Anterior cingulate cortex (tissue), 58 donors: ENCODE data around the gene NCAPG2.

Experiments
- DNase-seq, 58 donors: peaks; one replicate each; lab custom pipeline; 2025; lab: John Stamatoyannopoulos, UW

Gene NCAPG2

DNA sequence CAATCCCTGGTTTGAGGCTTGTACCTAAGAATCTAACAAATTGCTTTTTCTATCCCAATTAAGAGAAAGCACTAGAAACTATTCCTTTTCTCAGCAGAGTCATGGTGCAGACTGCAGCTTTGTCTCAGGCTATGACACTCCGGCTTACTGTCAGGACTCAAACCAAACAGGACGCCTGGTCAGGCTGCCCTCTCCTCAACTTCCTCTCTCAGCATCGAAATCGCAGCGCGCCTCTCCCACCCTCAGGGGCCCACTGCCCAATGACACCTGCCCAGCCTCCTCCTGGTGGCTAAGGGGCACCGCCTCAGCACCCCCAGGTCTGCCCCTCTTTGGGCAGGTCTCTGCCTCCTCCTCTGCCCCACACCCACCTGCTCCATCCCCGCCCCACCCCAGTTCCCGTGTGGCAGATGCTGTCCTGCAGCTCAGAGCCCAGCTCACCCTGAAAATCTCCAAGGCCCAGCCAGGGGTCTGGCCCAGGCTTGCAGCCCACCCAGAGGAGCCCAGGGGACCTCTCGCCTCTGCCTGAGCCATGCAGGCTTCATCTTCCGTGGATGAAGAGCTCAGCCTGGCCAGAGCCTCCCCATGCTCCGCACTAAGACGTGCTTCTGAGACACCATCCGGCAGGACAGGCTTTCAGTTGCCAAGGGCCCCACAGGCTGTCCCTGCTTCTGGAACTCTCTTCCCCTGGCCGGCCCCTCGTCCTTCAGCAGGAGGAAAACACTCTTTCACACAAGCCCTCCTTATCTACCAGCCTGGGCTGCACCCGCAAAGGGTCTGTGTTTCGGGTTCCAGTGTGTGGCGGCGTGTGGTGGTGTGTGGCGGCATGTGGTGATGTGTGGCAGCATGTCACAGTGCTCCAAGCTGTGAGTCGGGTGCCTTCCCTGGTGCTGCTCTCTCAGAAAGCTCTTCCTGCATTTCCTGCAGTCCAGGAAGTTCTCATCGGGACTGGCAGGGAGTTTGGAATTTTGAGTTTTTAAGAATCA lies 100.5 kb downstream of the NCAPG2 start:
- no peak for DNase-seq

DNA sequence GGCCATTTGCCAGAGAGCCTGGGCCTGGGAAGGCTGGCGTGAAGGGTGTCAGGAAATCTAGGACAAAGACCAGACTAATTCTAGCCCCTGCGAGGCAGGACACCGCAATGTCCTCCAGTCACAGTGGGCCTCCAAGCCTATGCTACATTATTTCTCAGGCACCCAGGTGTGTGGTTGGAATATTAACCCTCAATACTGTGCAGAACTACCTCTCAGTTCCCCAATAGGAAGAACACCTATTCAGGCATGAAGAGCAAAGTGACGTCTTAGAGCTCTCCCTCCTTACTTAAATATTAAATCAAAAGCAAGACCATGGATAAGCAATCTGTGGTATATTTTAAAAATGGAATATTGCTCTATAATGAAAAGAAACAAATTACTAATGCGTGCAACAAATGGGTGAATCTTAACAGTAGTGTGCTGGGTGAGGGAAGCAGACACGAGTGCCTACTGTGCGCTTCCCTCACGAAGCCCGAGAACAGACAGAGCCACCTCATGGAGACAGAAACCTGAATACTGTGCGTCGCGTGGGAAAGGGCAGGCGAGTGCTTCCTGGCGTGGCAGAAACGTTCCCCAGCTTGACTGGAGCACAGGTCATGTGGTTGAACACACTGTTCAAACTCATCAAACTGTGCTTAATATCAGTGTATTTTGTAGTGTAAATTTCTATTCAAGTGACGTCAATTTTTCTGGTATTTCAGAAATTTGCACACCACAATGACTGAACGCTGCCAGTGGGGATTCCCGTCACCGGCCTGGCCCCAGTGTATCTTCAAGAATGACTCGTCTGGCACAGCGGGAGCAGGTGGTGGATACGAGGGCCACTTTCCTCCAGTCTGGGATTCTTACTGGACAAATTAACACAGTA lies 101.5 kb downstream of the NCAPG2 start:
- DNase-seq: no peak

DNA sequence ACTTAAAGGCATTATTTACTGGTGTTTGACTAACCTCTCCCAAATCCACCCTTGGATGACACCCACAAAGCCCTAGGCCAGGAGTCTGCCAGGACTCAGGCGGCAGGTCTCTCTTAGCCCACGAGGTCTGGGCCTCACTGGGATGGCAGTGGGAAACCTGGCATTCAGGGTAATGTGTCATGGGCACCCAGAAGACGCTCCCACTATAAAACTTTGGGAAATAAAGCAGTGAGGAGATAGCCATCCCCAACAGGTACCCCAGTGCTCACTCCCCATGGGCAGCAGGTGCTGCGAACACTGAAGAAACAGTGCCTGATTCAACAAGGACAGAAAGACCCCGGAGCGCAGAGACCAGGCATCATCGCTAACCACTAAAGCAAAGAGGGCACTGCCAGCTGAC lies 102.6 kb downstream of the NCAPG2 start:
- DNase-seq: no peak

DNA sequence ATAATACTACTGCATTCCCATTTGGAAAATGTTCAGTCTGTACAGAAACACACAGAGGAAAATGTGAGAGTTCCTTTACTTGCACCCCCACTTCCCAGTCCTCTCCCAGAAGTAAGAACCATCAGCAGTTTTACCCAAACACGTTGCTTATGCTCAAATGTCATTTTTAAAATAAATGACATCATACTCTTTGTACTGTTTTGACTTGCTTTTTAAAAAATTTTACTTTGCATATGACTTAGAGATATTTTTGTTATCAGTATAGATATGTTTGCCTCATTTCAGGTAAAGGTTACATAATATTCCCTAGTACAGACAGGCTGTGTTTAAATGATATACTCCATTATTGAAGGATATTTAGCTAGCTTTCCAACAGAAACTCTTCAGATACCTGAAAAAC lies 103.5 kb downstream of the NCAPG2 start:
- DNase-seq: no peak

DNA sequence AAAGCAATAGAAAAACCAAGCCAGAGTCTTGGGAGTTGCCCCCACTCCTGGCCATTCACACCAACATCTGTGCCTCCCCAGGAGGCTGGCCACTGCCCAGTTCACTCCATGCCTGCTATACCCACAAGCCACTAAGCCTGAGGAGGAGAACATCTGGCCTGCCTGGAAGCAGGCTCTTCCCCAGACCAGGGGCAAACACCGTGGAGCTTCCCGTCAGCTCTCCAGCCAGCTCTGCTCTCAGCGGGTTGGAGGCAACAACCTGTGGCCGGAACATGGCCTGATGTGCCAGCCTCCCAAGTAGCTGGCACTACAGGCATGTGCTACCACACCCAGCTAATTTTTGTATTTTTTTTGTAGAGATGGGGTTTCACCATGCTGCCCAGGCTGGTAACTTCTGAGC lies 107.9 kb downstream of the NCAPG2 start:
- DNase-seq: no peak

DNA sequence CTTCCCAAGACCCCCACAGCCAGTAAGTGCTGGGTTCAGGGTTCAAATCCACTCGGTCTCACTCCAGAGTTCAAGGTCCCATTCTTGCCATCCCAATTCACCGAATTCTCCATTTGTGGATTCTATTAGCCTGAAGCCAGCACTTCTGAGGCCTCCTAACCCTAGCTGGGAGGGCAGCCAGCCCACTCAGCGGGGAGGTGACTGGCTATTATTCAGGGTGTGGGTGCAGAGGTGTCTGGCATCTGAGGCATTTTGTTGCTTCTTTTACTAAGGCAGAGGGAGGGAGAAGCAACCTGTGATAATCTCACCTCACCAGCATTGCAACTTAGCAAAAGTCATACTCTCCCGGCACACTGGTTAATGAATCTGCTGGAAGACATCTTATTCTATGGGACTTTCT lies 108.3 kb downstream of the NCAPG2 start:
- no peak for DNase-seq

DNA sequence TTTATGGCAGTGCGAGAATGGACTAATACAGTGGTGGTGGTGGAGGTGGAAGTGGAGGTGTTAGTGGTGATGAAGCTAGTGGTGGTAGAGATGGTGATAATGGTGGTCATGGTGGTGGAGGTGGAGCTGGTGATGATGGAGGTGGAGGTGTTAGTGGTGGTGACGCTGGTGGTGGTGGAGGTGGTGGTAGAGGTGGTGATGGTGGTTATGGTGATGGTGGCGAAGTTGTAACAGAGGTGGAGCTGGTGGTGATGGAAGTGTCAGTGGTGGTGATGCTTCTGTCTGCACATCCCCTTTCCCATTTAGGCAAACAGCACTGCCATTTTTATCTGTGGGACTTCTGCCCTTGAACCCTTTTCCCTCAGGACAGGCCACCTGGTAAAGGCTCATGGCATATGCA lies 109.5 kb downstream of the NCAPG2 start:
- no peak for DNase-seq

DNA sequence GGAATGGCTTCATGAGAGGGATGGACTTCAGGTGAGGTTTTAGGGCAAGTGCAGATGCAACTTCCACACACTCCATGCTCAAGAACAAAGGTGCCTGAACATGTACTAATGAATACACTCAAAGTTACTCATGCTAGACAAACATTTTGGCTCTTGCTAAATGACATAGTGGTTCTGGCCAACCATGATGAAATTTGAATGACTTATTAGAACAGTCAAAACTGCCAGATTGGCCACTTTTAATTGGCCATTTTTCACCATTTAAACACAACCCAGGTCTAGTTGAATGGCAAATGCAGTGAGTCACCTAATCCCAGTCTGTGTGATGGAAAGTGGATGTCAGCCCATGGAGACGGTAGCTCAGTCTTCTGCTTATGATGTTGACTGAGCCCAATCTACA lies 112.1 kb downstream of the NCAPG2 start:
- DNase-seq: no peak

DNA sequence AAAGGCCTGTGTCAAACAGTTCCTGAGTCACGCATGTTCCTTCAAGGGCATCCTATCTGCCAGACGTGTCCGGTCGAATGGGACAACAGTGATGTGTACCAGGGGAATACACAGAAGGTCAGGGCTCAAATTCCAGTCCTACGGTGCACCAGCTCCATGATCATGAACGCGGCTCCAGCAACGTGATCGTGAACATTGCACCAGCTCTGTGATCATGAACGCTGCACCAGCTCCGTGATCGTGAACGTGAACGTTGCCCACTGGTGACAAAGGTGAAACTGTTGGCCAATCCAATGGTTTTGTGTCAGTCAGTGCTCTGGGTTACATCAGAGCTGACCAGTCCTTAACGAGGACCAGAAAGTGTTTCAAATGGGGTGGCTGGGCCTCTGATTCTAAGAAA lies 112.7 kb downstream of the NCAPG2 start:
- no peak for DNase-seq

DNA sequence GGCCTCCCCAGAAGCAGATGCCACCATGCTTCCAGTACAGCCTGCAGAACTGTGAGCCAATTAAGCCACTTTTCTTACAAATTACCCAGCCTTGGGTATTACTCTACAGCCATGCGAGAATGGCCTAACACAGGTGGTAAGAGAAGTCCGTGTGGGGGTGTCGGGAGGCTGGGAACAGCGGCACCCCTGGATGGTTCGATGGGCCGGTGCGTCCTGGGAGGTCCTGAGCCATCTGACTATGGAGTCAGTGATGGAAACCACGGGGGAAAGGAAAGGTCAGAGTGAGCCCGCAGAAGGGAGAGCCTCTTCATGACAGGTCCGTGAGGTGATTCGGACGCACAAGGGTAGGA lies 114.4 kb downstream of the NCAPG2 start:
- DNase-seq: no peak

DNA sequence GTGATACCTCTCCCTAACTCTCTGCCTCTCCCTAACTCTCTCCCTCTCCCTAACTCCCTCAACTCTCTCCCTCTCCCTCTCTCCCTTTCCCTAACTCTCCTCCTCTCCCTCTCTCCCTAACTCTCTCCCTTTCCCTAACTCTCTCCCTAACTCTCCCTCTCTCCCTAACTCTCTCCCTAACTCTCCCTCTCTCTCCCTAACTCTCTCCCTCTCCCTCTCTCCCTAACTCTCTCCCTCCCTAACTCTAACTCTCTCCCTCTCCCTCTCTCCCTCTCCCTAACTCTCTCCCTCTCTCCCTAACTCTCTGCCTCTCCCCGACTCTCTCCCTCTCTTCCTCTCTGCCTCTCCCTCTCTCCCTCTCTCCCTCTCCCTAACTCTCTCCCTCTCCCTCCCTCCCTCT lies 115.0 kb downstream of the NCAPG2 start:
- no peak for DNase-seq

DNA sequence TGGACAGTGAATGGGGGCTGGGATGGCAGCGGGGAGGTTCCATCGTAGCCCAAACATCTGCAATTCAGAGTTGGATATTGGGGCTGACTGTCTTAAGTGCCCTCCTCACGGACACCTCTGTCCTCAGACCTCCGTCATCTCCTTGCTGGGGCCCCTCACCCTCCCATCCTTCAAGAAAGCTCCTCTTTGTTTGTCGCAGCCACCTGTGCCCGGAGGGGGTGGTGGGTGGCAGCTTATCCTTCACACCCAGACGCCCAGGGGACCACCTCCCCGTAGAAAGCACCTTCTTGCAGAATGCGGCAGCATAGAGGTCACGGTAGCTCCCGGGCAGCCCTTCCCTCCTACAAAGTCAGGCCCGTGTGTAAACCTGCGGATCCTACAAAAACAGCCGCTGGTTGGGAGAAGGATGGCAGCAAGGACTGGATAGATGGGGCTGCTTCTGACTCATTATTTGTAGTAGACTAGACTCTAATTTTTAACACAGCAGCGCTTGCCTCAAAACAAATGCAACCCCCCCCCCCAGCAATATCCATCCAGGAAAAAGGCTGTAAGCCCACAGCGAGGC lies 115.6 kb downstream of the NCAPG2 start:
- no peak for DNase-seq

DNA sequence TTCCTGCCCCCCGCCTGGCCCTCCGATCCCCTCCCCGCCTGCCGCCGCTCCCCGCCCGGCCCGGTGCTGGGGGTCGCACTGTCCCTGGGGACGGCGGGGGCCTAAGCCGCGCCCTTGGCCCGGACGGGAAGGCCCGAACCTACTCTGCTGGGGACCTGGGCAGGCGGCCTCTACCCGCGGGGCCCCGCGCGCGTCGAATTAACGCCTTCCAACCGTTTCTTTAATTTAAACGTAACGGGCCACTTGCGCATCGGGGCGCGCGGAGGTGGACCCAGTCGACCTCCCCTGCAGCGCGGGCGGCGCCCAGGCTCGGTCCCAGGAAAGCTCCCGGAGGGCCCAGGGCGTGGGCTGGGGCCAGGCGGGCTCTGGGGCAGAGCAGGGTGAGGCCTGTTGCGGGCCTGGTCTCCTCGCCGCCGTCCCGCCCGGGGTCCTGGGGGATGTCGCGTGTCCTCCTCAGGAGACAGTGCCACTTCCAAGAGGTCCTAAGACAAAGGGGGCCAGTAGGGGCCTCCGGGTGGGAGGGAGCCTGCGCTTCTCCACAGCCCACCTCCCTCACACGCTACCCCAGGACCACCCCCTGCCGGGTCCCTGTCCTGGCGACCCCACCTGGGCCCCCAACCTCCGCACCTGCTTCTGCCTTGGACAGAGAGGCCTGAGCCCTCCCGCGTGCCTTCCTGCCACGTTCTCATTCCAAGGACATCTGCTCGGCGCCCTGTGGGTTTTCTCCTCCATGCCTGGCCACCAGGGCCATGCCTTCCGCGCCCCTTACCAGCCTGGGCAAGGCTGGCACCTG lies 116.3 kb downstream of the NCAPG2 start:
- peak in 1 of 58 donors; percentile 79 for DNase-seq

DNA sequence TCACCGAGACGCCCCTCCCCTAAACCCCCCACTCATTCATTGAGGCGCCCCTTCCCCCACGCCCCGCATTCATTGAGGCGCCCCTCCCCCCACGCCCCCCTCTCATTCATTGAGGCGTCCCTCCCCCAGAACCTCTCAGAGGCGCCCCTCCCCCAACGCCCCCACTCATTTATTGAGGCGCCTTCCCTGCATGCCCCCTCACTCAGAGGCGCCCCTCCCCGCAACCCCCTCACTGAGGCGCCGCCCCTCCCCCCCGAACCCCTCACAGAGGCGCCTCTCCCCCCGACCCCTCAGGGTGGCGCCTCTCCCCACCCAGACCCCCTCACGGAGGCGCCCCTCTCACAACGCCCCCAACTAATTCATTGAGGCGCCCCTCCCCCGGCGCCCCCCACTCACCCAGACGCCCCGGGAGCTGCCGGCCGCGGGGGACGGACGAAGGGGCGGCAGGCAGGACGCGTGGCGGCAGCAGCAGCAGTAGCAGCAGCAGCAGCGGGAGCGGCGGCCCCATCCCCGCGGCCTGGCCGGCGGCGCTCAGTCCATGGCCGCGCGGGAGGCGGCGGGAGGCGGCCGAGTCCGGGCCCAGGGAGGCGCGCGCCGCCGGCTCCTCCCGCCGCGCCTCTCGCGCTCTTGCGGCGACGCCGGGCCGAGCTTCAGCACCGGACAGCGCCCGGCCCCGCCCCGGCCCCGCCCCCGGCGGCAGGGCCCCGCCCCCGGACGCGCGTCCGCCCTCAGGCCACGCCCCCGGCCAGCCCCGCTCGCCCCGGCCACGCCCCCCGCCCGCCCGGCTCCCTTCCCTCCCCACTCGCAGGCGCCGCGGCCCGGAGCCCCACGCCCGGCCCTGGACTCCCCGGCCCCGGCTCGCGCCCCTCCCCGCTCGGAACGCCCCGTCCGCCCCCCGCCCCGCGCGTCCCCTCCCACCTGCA lies 117.2 kb downstream of the NCAPG2 start, which contains the start of gene PTPRN2:
Gene PTPRN2, minus strand, starts transcription at position 662 of the 923 bp plus-strand sequence.
- DNase-seq: peak in 46 of 58 donors; percentile 18 to 80 (median 49)

DNA sequence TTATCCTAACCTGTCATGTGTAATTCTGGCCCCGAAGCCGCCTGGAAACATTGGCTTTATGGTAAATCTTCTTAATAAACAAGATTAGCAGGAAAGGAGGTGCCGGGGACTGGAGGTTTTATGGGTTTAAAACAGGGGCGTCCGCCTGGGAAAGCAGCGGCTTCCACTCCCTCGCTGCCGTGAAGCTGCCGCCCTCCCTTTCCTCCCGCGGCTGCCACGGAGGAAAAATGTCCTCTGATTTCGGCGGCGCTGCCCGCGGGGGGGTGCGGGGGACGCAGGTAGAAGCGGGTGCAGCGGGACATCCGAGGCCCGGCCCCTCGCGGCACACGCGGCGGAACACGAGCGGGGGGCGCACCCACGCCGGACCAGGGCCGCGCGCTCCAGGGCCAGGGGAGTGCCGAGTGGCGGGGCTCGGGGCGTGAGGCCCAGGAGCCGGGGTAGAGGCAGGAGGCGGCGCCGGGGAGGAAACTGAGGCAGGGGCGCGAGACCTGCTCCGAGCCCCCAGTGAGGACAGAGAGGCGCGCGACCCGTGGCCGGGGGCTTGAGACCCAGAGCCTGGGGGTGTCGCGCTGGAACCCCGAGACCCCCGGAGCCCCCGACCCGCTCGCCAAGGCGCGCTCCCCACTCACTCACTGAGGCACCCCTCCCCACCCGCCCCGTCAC lies 118.0 kb downstream of the NCAPG2 start:
- peak in 12 of 58 donors; percentile 10 to 52 (median 24) for DNase-seq

DNA sequence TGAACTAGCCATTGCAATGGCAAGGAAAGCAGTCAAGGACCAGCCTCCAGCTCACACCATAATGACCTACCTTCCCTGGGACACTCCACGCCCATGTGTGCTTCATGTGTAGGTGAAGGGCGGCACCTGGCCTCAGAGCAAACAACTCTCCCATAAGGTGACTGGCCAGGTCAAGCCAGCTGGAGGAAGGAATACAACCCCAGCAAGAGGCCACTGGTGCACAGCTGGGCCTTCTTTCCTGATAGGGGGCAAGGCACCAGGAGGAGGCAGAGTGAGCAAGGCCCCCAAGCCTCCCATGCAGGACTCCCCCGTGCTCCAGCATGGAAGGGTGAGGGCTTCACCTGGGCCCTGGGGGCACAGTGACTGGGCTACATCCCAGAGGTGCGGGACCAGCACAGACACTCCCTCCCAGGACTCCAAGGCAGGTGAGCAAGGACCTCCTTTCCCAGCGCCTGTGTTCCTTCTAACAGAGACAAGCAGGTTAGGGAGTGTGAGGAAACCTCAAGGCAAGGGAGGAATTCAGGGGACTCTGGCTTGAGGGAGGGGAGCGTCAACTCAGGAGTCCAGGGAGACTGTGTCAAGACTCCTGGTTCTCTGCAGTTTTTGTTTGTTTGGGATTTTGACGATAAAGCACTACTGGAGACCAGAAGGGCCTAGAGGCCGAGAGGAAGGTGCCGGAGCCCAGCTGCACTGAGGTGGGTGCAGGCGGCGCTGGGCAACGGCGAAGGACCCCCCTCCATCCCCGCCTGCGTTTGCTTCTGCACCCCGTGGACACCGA lies 118.7 kb downstream of the NCAPG2 start:
- no peak for DNase-seq

DNA sequence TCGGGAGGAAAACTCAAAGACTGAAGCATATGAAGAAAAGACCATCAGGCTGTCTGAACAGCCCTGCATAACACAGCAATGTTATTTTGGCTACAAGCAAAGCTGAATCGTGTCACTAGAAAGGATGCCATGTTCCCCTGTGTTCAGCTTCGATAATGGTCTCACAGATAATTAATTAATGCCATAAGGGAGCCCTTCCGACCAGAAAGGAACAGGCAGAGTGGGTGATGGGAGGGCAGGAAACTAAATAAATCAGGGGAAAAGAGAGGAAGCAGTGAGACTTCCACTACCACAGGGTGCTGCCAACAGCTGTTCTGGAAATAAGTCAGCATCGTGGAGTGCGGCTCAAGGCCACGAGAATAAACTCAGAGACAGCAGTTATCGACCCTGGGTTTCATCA lies 120.2 kb downstream of the NCAPG2 start:
- DNase-seq: no peak

DNA sequence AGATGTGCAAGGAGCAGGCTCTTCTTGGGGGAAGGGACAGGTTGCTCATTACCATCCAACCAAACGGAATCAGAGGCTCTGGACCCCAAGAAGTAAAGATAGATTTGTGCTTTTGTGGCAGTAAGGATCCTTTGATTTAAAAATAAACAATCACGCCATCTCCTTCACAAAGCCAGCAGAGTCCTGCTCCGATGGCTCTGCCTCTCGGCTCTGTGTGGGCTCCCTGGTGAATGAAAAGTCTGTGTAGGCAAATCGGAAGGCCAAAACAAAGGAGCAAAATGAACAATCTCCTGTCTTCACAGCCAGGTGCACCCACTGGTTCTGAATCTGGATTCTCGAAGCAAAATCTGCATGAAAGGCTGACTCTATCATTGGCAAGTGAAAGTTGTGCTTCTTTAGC lies 120.8 kb downstream of the NCAPG2 start:
- DNase-seq: peak in 1 of 58 donors; percentile 29
